Stimulated activated CD4-positive, alpha-beta T cell treated with anti-CD3 and anti-CD28 coated beads, Interleukin-2, amount 100 ng/mL, for 4 hours (primary cell): ENCODE data around the gene MICU1.
A peak's percentile ranks its signal among the peaks of the same experiment; 100 is the strongest.
"Not testable (repeated sequence)": the region's sequence is repeated elsewhere in the genome, so short reads cannot be mapped to it uniquely, and the experiment has no call there.

Source experiments
- DNase-seq: peaks from one replicate; pipeline ENCODE4 v3.0.0-alpha.2; 2020; ENCODE audit warnings: low read depth

MICU1 gene, protein sequence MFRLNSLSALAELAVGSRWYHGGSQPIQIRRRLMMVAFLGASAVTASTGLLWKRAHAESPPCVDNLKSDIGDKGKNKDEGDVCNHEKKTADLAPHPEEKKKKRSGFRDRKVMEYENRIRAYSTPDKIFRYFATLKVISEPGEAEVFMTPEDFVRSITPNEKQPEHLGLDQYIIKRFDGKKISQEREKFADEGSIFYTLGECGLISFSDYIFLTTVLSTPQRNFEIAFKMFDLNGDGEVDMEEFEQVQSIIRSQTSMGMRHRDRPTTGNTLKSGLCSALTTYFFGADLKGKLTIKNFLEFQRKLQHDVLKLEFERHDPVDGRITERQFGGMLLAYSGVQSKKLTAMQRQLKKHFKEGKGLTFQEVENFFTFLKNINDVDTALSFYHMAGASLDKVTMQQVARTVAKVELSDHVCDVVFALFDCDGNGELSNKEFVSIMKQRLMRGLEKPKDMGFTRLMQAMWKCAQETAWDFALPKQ

DNA sequence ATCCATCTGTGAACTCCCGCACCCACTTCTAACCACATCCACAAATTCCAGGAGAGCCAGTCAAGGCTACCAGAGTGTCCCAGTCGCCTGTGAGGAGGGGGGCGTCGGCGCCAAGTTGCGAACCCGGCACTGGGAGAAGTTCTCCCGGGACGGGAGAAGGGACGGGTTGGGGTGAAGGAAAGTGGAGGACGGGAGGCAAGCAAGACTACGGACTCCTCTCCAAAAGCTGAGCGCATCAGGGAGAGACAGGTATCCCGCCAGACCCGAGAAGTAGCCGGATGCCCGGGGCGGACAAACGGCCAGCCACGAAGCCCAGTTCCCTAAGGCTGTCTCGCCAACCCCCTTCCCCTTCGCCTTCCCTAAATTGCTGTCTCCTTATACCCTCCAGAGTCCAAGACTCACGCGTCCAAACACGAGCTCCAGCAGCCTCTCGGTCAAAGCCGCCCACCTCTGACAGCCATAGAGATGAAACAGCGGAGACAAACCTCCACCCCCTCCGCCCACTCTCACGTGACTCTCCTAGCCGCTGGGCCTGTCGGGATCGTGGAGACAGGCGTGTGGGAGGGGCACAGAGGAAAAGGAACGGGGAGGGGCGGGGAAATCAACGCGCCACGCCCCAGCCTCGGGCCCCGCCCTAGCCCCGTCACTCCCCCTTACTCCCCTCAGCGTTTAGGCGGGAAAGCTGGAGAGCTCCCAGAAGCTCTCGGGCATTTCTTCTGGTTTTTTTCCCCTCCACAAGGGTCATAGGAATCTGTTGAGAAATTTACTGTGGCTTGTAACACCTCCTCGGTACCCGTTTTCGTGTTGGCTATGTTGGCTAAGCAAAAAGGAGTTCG lies at the start of gene MICU1:
Gene MICU1 (minus strand): TSS at position 472 of the 836 bp plus-strand sequence. CDS start 59,286 bp downstream, outside the sequence.
- peak; percentile 96 for DNase-seq

DNA sequence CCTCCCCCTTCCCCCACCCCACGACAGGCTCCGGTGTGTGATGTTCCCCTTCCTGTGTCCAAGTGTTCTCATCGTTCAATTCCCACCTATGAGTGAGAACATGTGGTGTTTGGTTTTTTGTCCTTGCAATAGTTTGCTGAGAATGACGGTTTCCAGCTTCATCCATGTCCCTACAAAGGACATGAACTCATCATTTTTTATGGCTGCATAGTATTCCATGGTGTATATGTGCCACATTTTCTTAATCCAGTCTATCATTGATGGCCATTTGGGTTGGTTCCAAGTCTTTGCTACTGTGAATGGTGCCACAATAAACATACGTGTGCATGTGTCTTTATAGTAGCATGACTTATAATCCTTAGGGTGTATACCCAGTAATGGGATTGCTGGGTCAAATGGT lies 48.3 kb upstream of the MICU1 start:
- DNase-seq, result not testable (repeated sequence)

GRCh38 chr10:72673280-72673679 lies 47.4 kb upstream of the MICU1 start:
- no peak for DNase-seq

DNA sequence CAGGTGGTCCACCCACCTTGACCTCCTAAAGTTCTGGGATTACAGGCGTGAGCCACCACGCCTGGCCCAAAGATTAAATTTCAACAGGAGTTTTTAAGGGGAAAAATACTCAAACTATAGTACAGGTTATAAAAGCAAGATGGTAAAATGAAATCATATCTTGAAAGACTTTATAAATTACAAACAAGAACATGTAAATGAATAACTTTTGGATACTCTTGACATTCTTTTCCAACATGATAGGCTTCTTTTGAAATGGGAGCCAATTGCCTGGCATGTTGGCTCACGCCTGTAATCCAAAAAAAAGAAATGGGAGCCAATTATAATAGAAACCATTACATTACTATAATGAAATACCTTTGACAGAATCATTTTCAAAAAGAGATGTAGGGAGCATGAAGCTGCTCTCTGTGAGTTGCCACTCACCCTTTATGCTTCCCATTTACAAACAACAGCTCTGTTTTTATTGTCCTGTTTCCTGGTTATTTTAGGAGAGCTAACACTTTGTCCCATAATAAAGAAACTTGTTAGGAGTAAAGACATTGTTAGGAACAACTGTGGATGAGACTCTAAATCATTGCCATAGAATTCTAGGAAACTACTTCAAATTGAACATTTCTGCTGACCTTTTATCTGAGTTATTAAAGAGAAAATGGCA lies 41.5 kb upstream of the MICU1 start:
- DNase-seq, result no peak

- DNase-seq, result no peak
Observed at GRCh38 chr10:72665925-72666324, 40.0 kb upstream of the MICU1 start.

GRCh38 chr10:72663971-72664370 lies 38.1 kb upstream of the MICU1 start:
- DNase-seq, result no peak

- DNase-seq, result no peak
Observed at GRCh38 chr10:72661431-72661830, 35.6 kb upstream of the MICU1 start.

GRCh38 chr10:72660220-72660619 lies 34.3 kb upstream of the MICU1 start:
- no peak for DNase-seq

GRCh38 chr10:72659694-72660093 lies 33.8 kb upstream of the MICU1 start:
- DNase-seq, result no peak

- no peak for DNase-seq
Observed at GRCh38 chr10:72658696-72659400, 33.0 kb upstream of the MICU1 start.

DNA sequence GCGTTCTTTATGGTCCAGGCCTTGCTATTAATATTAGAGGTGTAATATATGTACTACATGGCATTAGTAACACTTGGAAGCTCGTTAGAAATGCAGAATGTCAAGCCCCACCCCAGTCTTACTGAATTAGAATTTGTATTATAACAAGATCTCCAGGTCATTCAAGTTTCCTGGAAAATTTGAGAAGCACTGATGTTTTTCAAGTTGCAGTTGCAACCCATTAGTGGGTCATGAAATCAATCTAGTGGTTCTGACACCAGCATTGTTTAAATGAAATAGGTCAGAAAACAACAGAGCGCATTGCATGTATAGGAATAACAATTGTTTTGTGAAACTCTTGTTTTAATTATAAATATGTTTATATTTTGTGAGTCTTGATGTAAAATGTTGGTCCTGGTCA lies 28.8 kb upstream of the MICU1 start:
- no peak for DNase-seq

- DNase-seq, result no peak
Observed at GRCh38 chr10:72653383-72654096, 27.7 kb upstream of the MICU1 start.

DNA sequence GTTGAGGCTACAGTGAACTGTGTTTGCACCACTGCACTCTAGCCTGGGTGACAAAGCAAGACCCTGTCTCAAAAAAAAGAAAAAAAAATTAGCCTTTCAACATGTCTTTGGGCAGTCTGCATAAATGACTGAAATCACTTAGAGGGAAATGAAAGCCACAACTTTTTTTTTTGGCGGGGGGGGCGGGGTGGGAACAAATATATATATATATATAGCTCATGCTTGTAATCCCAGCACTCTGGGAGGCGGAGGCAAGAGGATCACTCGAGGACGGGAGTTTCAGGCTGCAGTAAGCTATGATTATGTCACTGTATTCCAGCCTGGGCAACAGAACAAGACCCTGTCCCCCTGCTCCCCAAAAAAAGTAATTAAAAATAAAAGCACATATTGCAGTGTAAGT lies 23.4 kb upstream of the MICU1 start:
- no peak for DNase-seq

DNA sequence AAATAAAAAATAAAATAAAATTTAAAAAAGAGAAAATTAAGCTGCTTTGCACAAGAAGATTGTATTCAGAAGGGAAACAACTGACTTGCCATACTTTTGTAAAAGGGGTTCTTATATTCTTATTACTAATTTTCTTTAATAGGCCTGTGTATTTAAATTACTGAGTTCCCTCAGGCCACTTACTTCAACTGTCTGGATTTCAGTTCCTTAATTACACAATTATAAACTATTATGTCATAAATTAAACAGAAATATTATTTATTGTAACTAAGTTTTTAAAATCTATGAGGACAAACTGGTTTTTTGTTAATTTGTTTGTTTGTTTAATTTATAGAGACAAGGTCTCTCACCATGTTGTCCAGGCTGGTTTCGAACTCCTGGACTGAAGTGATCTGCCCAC lies 22.4 kb upstream of the MICU1 start:
- no peak for DNase-seq

DNA sequence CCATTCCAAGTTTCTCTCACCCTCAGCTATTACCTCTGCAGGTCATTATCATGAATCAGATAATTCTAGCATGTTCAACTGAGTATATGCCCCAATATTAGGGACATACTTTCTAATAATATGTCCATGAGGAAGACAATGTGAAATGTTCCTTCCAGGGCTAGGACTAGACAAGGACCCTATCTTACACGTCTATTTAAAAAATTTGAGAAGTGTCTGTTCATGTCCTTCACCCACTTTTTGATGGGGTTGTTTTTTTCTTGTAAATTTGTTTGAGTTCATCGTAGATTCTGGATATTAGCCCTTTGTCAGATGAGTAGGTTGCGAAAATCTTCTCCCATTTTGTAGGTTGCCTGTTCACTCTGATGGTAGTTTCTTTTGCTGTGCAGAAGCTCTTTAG lies 21.1 kb upstream of the MICU1 start:
- DNase-seq, result not testable (repeated sequence)

- DNase-seq, result no peak
Observed at GRCh38 chr10:72645263-72645858, 19.5 kb upstream of the MICU1 start.

DNA sequence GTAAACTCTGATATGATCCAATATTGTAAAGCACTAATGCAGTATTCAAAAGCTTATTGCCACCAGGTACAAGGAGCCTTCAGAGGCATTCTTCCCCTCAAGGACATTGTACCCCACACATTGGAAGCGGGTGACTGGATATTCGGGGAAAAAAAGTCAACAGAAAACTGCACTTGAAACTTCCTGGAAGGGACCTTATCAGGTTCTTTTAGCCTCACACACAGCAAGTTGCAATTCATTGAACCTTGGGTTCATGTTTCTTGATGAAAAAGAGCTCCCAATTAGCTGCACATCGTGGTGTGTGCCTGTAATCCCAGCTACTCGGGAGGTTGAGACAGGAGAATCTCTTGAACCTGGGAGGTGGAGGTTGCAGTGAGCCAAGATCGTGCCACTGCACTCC lies 16.4 kb upstream of the MICU1 start:
- DNase-seq, result no peak

DNA sequence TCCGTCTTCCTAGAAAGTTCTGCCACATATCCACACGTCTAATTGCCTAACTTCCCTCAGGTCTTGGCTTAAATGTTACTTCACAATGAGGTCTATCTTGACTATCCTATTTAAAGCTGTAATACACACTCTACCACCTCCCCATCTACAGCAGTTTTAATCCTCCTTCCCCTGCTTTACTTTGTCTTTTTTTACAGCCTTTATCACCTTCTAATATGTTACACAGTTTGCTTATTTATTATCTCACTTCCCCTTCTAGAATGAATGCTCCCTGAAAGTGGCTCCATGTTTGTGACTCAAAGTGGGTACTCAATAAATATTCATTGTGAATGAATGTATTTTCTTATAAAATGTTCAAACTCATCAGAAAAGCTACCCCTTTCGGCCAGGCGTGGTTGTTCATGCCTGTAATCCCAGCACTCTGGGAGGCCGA lies 13.6 kb upstream of the MICU1 start:
- no peak for DNase-seq

- DNase-seq, result no peak
Observed at GRCh38 chr10:72638586-72639440, 12.9 kb upstream of the MICU1 start.

DNA sequence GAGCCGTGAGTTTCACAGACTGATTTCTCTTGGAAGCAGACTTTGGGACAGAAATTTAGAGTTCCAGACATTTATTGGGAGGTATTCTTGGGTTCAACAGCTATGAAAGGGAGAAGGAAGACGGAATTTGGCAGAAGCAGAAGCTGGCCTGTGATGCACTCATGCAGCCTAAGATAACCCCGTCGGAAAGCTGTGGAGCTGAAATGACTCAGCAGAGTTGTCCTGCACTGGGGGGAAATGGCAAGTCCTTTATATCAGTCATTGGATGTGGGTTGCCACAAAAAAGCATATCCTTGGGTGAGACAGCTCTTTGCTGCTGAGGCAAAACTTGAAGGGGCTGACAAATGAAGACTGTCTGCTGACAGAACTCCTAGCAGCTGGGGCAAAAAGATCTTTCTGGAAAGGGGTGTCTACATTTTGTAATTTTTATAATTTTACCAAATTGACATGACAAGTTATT lies 11.5 kb upstream of the MICU1 start:
- no peak for DNase-seq
